NCI-H526 treated with DMSO at 0.1 percent for 48 hours (cell line): Measurements from ENCODE around the gene UNKL.

Experiments used
- DNase-seq: peaks from one replicate; lab custom pipeline; 2025; lab: John Stamatoyannopoulos, UW

UNKL gene

DNA sequence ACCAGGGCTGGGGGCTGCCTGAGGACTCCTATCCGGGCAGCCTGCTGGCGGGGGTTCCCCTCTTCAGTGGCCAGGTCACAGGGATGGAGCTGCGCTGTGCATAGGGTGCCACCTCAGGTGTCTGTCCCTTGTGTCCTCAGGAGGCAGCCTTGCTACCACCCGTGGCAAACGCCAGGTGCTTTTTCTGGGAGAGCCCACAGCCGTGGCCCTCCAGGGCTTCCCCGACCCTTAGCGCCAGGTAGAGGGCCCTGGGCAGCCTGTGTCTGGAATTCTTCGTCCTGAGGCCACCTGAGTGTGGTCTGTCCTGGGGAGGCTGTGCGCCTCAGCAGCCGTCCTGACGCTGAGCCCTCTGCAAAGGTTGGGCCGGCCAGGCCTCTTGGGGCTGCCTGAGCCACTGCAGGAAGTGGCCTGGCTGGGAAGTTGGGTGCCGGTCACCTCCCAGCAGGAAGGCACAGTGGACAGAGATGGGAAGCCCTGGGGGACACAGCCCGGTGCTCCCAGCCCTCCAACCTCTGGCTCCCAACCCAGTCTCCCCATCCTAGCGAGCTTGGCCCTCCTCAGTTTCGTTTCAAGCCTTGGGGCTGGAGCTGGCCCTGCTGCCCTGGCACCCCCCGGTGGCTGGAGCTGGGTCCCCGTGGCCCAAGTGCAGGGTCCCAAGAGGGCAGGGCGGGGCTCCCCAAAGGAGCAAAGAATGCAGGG lies 88.7 kb downstream of the UNKL start:
- no peak for DNase-seq

DNA sequence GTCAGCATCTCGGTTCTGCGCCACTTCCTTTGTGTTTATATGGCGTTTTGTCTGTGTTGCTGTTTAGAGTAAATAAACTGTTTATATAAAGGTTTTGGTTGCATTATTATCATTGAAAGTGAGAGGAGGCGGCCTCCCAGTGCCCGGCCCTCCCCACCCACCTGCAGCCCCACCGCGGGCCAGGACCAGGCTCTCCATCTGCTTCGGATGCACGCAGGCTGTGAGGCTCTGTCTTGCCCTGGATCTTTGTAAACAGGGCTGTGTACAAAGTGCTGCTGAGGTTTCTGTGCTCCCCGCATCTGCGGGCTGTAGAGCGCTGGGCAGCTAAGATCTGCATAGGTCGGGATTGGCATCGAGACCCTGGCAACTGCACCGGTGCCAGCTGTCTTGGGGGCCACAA lies 89.2 kb downstream of the UNKL start:
- no peak for DNase-seq

GRCh38 chr16:1324286-1324826 lies 90.1 kb downstream of the UNKL start:
- DNase-seq = no peak

- no peak for DNase-seq
Measured at GRCh38 chr16:1323296-1324239, 90.9 kb downstream of the UNKL start.

DNA sequence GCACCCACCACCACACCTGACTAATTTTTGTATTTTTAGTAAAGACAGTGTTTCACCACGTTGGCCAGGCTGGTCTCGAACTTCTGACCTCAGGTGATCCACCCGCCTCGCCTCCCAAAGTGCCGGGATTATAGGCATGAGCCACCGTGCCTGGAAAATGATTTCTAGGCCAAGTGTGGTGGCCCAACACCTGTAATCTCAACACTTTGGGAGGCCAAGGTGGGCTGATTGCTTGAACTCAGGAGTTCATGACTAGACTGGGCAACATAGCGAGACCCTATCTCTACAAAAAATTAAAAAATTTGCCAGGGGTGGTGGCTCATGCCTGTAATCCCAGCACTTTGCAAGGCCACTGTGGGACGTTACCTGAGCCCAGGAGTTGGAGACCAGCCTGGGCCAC lies 92.1 kb downstream of the UNKL start:
- no peak for DNase-seq

- DNase-seq = no peak
Measured at GRCh38 chr16:1320658-1321240, 93.8 kb downstream of the UNKL start.

GRCh38 chr16:1320097-1320496 lies 94.4 kb downstream of the UNKL start:
- no peak for DNase-seq

DNA sequence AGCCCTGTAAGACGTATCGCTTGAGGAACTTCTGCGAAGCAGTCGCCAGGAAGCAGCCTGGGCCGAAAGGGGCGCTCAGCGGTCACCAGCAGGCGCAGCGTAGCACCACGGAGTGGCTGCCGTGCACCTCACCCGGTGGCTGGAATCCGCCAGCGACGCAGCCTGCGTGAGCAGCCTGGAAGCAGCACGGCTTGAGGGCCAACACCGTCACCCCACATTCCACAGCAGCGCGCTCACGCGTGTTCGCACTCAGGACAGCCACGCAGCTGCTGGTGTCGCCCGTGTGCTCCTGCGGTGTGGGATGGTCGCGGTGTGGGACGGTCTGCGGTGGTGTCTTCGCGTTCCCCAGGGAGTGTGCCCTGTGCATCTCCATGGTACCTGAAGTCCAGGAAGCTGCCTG lies 95.5 kb downstream of the UNKL start:
- DNase-seq = no peak

DNA sequence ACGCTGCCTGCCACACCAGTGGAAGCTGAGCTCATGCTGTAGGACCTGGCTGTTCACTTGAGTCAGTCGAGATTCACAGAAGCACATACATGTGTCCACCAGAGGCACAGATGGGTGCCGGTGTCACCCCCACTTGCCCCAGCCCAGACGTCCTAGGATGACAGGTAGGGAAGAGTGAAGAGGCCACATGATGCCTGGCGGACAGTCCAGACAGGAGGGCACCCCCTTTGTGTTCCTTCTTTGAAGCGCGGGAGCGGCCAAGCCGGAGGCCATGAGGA lies 96.3 kb downstream of the UNKL start:
- no peak for DNase-seq

GRCh38 chr16:1317479-1318267 lies 96.8 kb downstream of the UNKL start:
- no peak for DNase-seq

- DNase-seq = no peak
Measured at GRCh38 chr16:1316033-1316405, 98.5 kb downstream of the UNKL start.

DNA sequence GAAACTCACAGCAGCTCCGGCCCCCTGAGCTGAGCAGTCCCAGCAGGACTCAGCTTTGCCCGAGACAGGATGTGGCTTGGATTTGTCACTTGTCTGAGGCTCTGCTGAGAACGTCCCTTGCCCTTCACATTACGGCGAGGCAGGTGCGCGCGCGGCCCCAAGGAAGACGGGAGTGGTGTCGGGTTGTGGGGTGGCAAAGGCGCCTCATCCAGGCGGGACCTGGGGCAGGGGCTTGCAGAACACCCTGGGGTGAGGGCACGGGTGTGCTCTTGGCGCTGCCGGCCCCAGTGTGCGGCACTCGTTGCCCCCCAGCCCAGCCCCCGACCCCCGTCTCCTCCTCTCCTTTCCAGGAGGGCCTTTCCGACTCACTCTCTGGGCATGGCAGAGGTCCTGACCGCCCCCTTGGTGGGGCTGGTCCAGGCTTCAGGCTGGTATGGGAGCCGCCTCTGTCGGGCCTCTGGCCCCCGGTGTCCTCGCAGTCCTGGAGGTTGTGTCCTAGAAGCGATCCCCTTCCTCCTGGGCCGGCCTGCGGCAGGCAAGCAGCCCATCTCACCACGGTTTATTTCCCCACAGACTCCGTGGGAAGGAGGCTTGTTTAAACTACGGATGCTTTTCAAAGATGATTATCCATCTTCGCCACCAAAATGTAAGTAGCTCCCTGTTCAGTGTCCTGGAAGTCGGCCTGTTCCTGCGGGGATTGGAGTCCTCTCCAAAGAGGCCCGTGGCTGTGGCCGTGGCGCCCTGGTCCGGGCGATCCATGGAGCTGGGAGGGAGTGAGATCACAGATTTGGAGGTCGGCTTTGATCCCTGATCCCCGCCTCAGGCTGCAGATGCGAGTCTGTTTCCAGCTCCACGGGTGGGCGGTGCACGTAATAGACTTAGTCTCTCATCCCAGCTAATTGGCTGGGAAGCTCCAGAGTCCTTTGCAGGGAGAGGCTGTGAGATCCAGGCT lies 99.1 kb downstream of the UNKL start:
- DNase-seq = no peak

GRCh38 chr16:1314399-1315068 lies 100.0 kb downstream of the UNKL start:
- DNase-seq = no peak

DNA sequence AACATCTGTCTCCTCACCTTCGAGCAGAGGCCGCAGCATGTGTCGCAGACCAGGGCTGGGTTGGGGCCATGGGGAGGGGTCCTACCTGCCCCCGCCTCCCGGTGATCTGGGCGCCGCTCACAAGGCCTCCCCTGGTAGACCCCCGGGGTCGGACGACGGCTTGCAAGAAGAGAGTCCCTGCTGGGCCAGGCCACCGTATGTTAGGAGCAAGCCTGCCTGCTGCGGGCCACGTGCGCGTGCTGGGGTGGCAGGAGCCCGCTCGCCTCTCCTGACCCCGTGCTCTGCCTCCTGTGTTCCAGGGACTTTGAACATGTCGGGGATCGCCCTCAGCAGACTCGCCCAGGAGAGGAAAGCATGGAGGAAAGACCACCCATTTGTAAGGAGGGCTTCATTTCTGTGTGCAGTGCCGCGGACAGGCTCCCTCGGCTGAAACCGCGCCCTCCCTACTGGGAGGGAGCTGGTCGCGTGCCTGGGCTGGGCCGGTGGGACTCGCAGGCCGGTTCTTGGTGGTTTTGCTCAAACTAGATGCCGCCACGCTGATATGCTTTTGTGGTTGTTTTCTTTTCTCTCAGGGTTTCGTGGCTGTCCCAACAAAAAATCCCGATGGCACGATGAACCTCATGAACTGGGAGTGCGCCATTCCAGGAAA lies 100.7 kb downstream of the UNKL start:
- DNase-seq = no peak
